Prostate gland (tissue), 2 donors: ENCODE measurements around the gene ADAMTS3. TPM values are rescaled to one million over a fixed set of nuclear protein-coding genes. Genes with fewer than 3 reads are reported as not detected.

ENCODE experiments used
- DNase-seq: peaks from one replicate; pipeline ENCODE4 v3.0.0-alpha.2; 2019; ENCODE audit warnings: low spot score
- H3K27ac ChIP-seq, 2 donors: fragments of 200-600 bp; sonication (generic); 2 replicates each; pipeline ENCODE4 v1.5.1; 2017 to 2019
- H3K27me3 ChIP-seq: fragments of 200-600 bp; sonication (generic); replicated peaks from 2 replicates; pipeline ENCODE4 v1.5.1; 2019; ENCODE audit not compliant: insufficient read depth
- H3K36me3 ChIP-seq, 2 donors: fragments of 200-600 bp; sonication (generic); 1 replicate in 1 of 2; 2 replicates in 1 of 2; pipeline versions ENCODE4 v1.5.1 to v1.8.1; 2017 to 2019
- H3K4me1 ChIP-seq: fragments of 200-600 bp; sonication (generic); replicated peaks from 2 replicates; pipeline ENCODE4 v1.5.1; 2019
- H3K4me3 ChIP-seq, 2 donors: fragments of 200-600 bp; sonication (generic); 2 replicates each; pipeline ENCODE4 v1.5.1; 2017 to 2019
- H3K9me3 ChIP-seq: fragments of 200-600 bp; sonication (generic); 2 replicates; pipeline ENCODE4 v1.5.1; 2017
- POLR2A ChIP-seq: fragments of 450-650 bp; IDR thresholded peaks from one replicate; pipeline ENCODE4 v1.6.1; 2016; ENCODE audit warnings: antibody characterized with exemption, mild to moderate bottlenecking
- POLR2AphosphoS5 ChIP-seq: sonication (generic); formaldehyde crosslinking; IDR thresholded peaks from one replicate; pipeline ENCODE4 v1.6.1; 2017; ENCODE audit warnings: antibody characterized with exemption
- WGBS: methylation state at CpG from one replicate; pipeline ENCODE4 v1.1.5; 2018; 5-methylcytosine and 5-hydroxymethylcytosine counted together
- intact Hi-C: fragments of 100-400 bp; cut with DNase I; formaldehyde crosslinking; loops from one replicate; pipeline ENCODE4 v1.14.2; 2022
- total RNA-seq, 2 donors: library from RNA; depleted of rRNA; stranded (reverse); fragments of >200 nt; gene quantifications; one replicate each; pipeline ENCODE4 v1.1.0, GENCODE V29; 2016
- TF ChIP-seq, protein P1 (sequence below), 4 experiments: fragments of 200-600 bp in 2 of 4; fragments of 450-650 bp in 2 of 4; sonication (generic) in 2 of 4; IDR thresholded peaks; 1 replicate in 3 of 4; 2 replicates in 1 of 4; pipeline ENCODE4 v1.5.1; 2016 to 2019; ENCODE audit warnings: antibody characterized with exemption in 4 of 4, mild to moderate bottlenecking in 2 of 4, moderate library complexity in 2 of 4

ADAMTS3 gene
- total RNA-seq, 2 donors from 2014 or later, result 0.36 to 4.0 TPM

DNA sequence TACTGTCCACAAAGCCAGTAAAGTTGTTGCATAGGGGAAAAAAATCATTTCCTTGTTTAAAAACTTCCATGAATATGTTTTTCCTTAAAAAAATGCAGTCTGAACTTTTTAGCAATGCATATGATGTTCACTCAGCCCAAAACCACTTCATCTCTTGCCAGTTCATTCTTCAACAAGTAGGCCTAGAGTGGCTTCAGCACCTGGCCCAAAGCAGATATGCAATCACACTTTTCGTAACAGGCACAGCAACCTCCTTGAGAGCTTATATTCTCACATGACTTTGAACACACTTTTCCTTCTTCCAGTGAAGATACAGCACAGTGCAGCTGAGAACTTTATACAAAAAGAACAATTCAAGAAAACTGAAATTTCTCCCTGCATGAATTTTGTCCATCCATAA, 128.6 kb downstream of the ADAMTS3 start:
- Histone ChIP-seq H3K4me1 (no peaks in the 10 kb centered on the region), H3K36me3 (no peaks in the 10 kb centered on the region), H3K27me3 (no peaks in the 10 kb centered on the region), H3K27ac (no peak overlapping the region), H3K4me3 (no peak overlapping the region), H3K9me3 (no peaks in the 10 kb centered on the region)
- no peak for DNase-seq
- WGBS, result 97% methylated on average over 1 of the region's 1 CpG
- intact Hi-C loops, result no loop called here
- TF ChIP-seq POLR2A (no peak), POLR2AphosphoS5 (no peak)
- TF ChIP-seq, protein P1, sequence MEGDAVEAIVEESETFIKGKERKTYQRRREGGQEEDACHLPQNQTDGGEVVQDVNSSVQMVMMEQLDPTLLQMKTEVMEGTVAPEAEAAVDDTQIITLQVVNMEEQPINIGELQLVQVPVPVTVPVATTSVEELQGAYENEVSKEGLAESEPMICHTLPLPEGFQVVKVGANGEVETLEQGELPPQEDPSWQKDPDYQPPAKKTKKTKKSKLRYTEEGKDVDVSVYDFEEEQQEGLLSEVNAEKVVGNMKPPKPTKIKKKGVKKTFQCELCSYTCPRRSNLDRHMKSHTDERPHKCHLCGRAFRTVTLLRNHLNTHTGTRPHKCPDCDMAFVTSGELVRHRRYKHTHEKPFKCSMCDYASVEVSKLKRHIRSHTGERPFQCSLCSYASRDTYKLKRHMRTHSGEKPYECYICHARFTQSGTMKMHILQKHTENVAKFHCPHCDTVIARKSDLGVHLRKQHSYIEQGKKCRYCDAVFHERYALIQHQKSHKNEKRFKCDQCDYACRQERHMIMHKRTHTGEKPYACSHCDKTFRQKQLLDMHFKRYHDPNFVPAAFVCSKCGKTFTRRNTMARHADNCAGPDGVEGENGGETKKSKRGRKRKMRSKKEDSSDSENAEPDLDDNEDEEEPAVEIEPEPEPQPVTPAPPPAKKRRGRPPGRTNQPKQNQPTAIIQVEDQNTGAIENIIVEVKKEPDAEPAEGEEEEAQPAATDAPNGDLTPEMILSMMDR (IDR thresholded peaks at IDR 0.05), result no peak

DNA sequence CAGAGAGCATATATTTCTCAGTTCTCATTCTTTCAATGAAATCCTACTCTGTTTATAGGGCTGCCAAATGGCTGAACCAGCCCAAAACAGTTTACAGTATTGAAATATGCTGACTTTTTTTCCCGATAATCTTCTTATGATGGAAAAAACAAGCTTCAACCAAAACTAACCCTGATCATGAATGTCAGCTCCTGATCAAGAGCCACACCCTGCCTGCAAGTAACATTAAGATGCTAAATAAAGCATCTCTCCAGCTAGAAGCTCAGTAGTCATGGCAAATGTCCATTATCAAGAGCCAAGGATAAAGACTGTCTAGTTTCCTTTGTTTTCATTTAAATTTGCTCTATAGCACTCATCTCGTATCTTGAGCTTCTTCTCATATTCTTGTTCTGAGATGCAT, 136.0 kb downstream of the ADAMTS3 start:
- TF ChIP-seq POLR2AphosphoS5, result no peak
- no peak for TF ChIP-seq POLR2A
- TF ChIP-seq, protein P1 (IDR thresholded peaks at IDR 0.05), result no peak
- no peak for DNase-seq
- H3K4me3 ChIP-seq, result no peak overlapping the region
- no peaks in the 10 kb centered on the region for H3K27me3 ChIP-seq
- intact Hi-C loops, result no loop called here
- H3K4me1 ChIP-seq, result no peaks in the 10 kb centered on the region
- no peaks in the 10 kb centered on the region for H3K36me3 ChIP-seq
- H3K27ac ChIP-seq, result no peak overlapping the region
- no peaks in the 10 kb centered on the region for H3K9me3 ChIP-seq
- 81% methylated on average over 2 of the region's 2 CpGs for WGBS

DNA sequence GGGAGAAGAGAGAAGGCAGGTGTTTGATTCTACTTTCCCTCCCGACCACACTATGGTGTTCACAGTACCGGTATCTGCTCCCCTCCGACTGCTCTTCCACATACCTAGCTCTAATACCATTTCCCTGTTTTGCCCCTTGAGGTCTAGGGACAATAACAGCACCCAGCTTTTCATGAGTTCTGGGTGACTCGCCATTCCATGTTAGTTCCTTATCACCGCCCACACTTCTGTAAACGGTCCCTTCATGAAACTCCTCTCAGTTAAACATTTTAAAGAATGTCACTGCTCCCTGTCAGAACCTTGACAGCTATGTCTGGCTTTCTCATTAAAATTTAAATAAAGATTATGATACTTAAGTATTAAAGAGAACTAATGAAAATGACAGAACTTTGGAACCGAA, 136.7 kb downstream of the ADAMTS3 start:
- Histone ChIP-seq H3K36me3 (no peaks in the 10 kb centered on the region), H3K27me3 (no peaks in the 10 kb centered on the region), H3K9me3 (no peaks in the 10 kb centered on the region), H3K27ac (no peak overlapping the region), H3K4me3 (no peak overlapping the region), H3K4me1 (no peaks in the 10 kb centered on the region)
- WGBS, result 83% methylated on average over 7 of the region's 7 CpGs
- DNase-seq, result no peak
- TF ChIP-seq, protein P1 (IDR thresholded peaks at IDR 0.05), result no peak
- TF ChIP-seq POLR2AphosphoS5 (no peak), POLR2A (no peak)
- intact Hi-C loops, result no loop called here

DNA sequence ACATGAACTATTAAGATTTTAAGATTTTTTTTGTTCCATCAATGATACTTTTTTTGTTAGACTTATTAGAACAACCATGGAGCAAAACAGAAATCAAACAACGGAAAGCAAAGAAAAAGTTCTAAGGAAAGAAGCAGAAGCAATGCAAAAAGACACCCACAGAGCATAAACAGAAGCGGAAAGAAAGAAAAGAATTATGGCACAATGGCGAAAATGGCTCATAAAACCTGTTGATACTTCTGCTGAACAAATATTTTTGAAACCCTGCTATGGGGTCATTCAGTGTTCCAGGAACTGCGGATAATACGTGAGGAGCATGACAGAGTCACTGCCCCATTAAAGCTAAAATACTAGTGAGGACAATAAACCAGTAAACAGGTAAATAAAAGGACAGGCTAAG, 138.0 kb downstream of the ADAMTS3 start:
- no peaks in the 10 kb centered on the region for H3K27me3 ChIP-seq
- TF ChIP-seq POLR2AphosphoS5, result no peak
- TF ChIP-seq, protein P1 (IDR thresholded peaks at IDR 0.05), result no peak
- TF ChIP-seq POLR2A, result no peak

DNA sequence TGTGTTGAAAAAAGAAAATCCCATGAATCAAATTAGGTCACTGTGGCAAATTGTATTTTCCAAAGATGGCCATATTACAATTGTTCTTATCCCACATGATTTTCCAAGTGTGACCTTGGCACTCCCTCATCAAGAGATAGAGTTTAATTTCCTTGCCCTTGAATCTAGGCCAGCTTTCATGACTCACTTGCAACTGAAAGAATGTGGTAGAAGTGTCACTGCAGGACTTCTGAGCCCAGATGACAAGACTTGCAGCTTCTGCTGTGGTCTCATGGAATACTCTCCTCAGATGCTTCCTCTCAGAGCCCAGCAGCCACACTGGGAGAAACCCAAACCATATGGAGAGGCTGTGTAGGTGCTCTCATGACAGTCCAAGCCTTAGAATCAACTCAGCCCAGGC, 139.0 kb downstream of the ADAMTS3 start:
- Histone ChIP-seq H3K27me3 (no peaks in the 10 kb centered on the region), H3K27ac (no peak overlapping the region), H3K36me3 (no peaks in the 10 kb centered on the region), H3K4me3 (no peak overlapping the region), H3K9me3 (no peaks in the 10 kb centered on the region), H3K4me1 (no peaks in the 10 kb centered on the region)
- intact Hi-C loops, result no loop called here
- DNase-seq, result no peak
- no peak for TF ChIP-seq POLR2AphosphoS5
- TF ChIP-seq, protein P1 (IDR thresholded peaks at IDR 0.05), result no peak
- TF ChIP-seq POLR2A, result no peak

More for the DNA sequence above, 138.0 kb downstream of the ADAMTS3 start:
- H3K4me3 ChIP-seq, result no peak overlapping the region
- H3K9me3 ChIP-seq, result no peaks in the 10 kb centered on the region
- DNase-seq, result no peak
- H3K27ac ChIP-seq, result no peak overlapping the region
- no peaks in the 10 kb centered on the region for H3K36me3 ChIP-seq
- WGBS, result 54% methylated on average over 5 of the region's 5 CpGs
- no peaks in the 10 kb centered on the region for H3K4me1 ChIP-seq
- intact Hi-C loops, result no loop called here
